Measurements from ENCODE around the gene NCOA7.

- TF ChIP-seq, protein P1, sequence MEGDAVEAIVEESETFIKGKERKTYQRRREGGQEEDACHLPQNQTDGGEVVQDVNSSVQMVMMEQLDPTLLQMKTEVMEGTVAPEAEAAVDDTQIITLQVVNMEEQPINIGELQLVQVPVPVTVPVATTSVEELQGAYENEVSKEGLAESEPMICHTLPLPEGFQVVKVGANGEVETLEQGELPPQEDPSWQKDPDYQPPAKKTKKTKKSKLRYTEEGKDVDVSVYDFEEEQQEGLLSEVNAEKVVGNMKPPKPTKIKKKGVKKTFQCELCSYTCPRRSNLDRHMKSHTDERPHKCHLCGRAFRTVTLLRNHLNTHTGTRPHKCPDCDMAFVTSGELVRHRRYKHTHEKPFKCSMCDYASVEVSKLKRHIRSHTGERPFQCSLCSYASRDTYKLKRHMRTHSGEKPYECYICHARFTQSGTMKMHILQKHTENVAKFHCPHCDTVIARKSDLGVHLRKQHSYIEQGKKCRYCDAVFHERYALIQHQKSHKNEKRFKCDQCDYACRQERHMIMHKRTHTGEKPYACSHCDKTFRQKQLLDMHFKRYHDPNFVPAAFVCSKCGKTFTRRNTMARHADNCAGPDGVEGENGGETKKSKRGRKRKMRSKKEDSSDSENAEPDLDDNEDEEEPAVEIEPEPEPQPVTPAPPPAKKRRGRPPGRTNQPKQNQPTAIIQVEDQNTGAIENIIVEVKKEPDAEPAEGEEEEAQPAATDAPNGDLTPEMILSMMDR (IDR thresholded peaks at IDR 0.05; ENCODE audit: low read length): no peak
- TF ChIP-seq EZH2 (IDR thresholded peaks at IDR 0.05; ENCODE audit: borderline replicate concordance, low read length): no peak
Measured at GRCh38 chr6:125811259-125811658, 20.5 kb downstream of the NCOA7 start.
